ES-I3 (cell line): Measurements from ENCODE around the gene MOB3A.

Source experiments
- H3K36me3 ChIP-seq: 2 replicates; pipeline ENCODE4 v1.6.1; 2013; ENCODE audit warnings: mild to moderate bottlenecking, low read length, control low read depth, moderate library complexity; ENCODE audit not compliant: insufficient read depth
- H3K4me1 ChIP-seq: 2 replicates; pipeline ENCODE4 v1.6.1; 2013; ENCODE audit warnings: mild to moderate bottlenecking, control low read depth, low read length; ENCODE audit not compliant: insufficient read depth
- H3K9ac ChIP-seq: 2 replicates; pipeline ENCODE4 v1.6.1; 2013; ENCODE audit warnings: low read depth, mild to moderate bottlenecking, low read length, moderate library complexity
- H3K9me3 ChIP-seq: 2 replicates; pipeline ENCODE4 v1.6.1; 2013; ENCODE audit warnings: mild to moderate bottlenecking, low read length, moderate library complexity; ENCODE audit not compliant: control insufficient read depth, insufficient read depth

MOB3A gene

DNA sequence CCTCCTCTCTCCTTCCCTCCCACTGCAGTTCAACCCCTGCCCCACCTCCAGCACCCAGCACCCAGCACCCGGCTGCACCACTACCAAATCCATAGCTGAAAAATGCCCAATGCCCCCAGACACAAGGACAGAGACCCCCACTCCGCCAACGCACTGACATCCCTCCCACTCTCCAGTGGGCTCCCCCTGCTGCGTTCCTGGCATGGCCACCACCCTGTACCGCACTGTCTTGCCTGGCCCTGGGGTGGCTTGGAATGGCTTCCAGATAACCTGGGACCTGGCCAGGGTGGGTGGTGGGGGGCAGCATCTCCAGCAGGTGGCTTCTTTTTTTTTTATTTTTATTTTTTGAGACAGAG lies 39.3 kb downstream of the MOB3A start:
- Histone ChIP-seq H3K36me3 (no peaks in the 10 kb centered on the region), H3K4me1 (peaks cover 34% of the 10 kb centered on the region; the same call in 1 of the 2 replicates), H3K9ac (no peak overlapping the region), H3K9me3 (no peaks in the 10 kb centered on the region)

GRCh38 chr19:2055931-2056836 lies 39.9 kb downstream of the MOB3A start:
- Histone ChIP-seq H3K36me3 (no peaks in the 10 kb centered on the region), H3K9ac (peak overlapping the region; percentile 6; the same call in 1 of the 2 replicates), H3K4me1 (peaks cover 34% of the 10 kb centered on the region; the same call in 1 of the 2 replicates), H3K9me3 (no peaks in the 10 kb centered on the region)

- Histone ChIP-seq H3K9me3 (no peaks in the 10 kb centered on the region), H3K36me3 (no peaks in the 10 kb centered on the region), H3K4me1 (peaks cover 29% of the 10 kb centered on the region; the same call in 1 of the 2 replicates), H3K9ac (no peak overlapping the region)
Measured at GRCh38 chr19:2054763-2055162, 41.4 kb downstream of the MOB3A start.

DNA sequence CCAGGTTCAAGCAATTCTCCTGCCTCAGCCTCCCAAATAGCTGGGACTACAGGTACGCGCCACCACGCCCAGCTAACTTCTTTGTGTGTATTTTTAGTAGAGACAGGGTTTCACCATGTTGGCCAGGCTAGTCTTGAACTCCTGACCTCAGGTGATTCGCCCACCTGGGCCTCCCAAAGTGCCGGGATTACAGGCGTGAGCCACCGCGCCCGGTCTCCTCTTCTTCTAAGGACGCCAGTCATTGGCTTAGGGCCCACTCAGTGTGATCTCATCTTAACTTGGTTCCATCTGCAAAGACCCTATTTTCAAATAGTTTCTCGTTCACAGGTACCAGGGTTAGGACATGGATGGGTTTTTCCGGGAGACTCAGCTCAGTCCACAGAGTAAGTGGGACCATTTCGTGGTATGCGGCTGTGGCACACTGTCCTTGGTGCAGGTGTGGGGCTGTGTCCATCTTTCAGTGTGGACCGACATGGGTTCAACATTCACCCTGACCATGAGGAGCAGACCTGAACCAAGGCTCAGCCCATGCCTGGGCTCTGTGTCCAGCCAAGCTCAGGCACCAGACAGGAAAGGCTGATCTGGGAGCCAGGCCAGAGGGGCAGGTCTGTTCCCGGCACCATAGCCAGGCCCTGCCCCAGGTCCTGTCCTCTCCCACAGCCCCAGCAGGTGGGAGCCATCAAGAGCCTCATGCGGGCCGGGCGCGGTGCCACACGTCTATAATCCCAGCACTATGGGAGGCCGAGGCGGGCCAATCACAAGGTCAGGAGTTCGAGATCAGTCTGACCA lies 42.3 kb downstream of the MOB3A start:
- H3K4me1 ChIP-seq: peaks cover 20% of the 10 kb centered on the region; the same call in 1 of the 2 replicates
- H3K9me3 ChIP-seq: no peaks in the 10 kb centered on the region

GRCh38 chr19:2051773-2052704 lies 44.1 kb downstream of the MOB3A start:
- H3K9me3 ChIP-seq: no peaks in the 10 kb centered on the region
- H3K4me1 ChIP-seq: peaks cover 11% of the 10 kb centered on the region; the same call in 1 of the 2 replicates
- no peaks in the 10 kb centered on the region for H3K36me3 ChIP-seq
- peak overlapping the region; percentile 68 for H3K9ac ChIP-seq

More for the DNA sequence above, 42.3 kb downstream of the MOB3A start:
- H3K36me3 ChIP-seq: no peaks in the 10 kb centered on the region
- no peak overlapping the region for H3K9ac ChIP-seq

GRCh38 chr19:2050991-2051772 lies 44.9 kb downstream of the MOB3A start, which contains the start of gene MKNK2:
MKNK2 (minus strand) TSS chr19:2051244; CDS start chr19:2050851, 393 bp downstream.
- peak within 1 kb of the TSS; percentile 97 for H3K9ac ChIP-seq
- H3K9me3 ChIP-seq: no peaks in the 10 kb centered on the region
- no peaks in the 10 kb centered on the region for H3K36me3 ChIP-seq
- peaks cover 7% of the 10 kb centered on the region; the same call in 1 of the 2 replicates for H3K4me1 ChIP-seq

- no peaks in the 10 kb centered on the region for H3K9me3 ChIP-seq
- peaks cover 5% of the 10 kb centered on the region; the same call in 1 of the 2 replicates for H3K4me1 ChIP-seq
- H3K36me3 ChIP-seq: no peaks in the 10 kb centered on the region; the same call in 1 of the 2 replicates
- H3K9ac ChIP-seq: peak overlapping the region; percentile 97
Measured at GRCh38 chr19:2050349-2050990, 45.7 kb downstream of the MOB3A start.

DNA sequence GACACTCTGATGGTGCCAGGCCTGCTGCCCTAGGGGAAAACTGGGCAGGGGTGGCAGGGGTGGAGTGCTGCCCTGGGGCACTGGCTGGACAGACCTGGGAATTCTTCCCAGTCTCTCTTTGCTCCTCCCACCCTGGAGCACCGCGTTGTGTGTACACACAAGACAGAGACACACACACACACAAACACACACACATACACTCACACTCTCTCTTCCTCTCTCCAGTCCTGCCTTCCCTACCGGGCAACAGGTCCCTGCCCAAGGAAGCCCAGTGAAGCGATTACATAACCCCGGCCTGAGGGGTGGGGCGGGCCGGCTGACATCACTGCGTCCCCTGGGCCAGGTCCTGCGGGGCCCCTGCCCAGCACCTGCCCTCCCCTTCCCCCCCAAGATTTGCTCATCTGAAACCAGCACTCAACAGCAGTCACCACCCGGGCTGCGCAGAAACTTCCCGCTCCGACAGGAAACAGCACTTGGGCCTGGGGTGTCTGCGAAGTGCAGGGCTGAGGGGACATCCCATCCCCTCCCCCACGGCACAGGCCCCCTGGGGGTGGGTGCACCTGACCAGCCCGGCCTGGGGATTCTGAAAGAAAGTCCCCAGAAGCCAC lies 46.3 kb downstream of the MOB3A start:
- no peaks in the 10 kb centered on the region; the same call in 1 of the 2 replicates for H3K36me3 ChIP-seq
- peaks cover 5% of the 10 kb centered on the region; the same call in 1 of the 2 replicates for H3K4me1 ChIP-seq

GRCh38 chr19:2048959-2049740 lies 47.0 kb downstream of the MOB3A start:
- Histone ChIP-seq H3K36me3 (no peaks in the 10 kb centered on the region; the same call in 1 of the 2 replicates), H3K4me1 (peaks cover 5% of the 10 kb centered on the region; the same call in 1 of the 2 replicates), H3K9me3 (no peaks in the 10 kb centered on the region), H3K9ac (peak overlapping the region; percentile 97; the same call in 1 of the 2 replicates)

More for the DNA sequence above, 46.3 kb downstream of the MOB3A start:
- Histone ChIP-seq H3K9ac (peak overlapping the region; percentile 97), H3K9me3 (no peaks in the 10 kb centered on the region)

DNA sequence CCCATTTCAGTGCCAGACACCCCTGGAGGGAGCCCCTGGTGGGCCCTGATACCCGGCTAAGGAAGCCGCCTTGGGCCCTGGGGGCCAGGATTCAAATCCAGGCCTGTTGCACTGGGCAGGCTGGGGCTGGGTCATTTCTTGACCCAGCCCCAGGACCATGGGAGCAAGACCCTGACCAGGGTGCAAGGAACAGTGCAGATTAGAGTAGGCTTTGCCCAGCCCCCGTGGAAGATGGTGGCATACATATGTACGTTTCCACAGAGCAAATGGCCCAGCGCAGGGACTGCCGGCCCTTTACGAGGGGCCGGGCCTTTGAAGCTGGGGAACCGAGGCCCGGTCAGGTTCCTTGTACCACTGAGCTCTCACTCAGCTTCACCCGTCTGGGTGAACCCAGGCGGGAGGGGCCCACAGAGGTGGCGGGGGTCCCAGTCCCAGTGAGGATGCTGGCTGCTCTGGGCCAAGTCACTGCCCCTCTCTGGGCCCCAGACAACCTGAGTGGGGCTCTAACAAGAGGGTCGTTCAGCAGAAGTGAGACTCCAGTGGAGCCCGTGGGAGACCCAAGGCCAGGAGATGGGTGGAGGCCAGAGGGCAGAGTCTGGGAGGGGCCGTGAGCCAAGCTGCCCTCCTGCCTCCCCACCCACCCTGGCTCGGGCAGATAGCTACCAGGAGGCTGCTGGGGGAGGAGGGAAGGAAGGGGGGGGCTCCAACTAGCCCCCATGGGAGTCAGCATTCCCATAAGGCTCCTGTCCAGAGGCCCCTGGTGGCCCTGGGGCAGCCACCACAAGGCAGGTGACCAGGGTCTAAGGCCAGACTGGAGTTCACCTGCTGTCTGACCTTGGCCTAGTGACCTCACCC lies 47.8 kb downstream of the MOB3A start:
- H3K9ac ChIP-seq: no peak overlapping the region
- H3K9me3 ChIP-seq: no peaks in the 10 kb centered on the region
- no peaks in the 10 kb centered on the region; the same call in 1 of the 2 replicates for H3K36me3 ChIP-seq
- peaks cover 5% of the 10 kb centered on the region; the same call in 1 of the 2 replicates for H3K4me1 ChIP-seq
